Right ventricle myocardium inferior (tissue), 1 donor: ENCODE measurements around the gene OSBPL2. TPM values are rescaled to one million over a fixed set of nuclear protein-coding genes. Genes with fewer than 3 reads are reported as not detected.
A peak's percentile ranks its signal among the peaks of the same experiment; 100 is the strongest.

Experiments used
- ATAC-seq: fragments of 200-7000 bp; cut with Tn5 transposase; one replicate; pipeline ENCODE4 v1.9.1; 2020; ENCODE audit warnings: mild to moderate bottlenecking, moderate library complexity
- DNase-seq: peaks from one replicate; pipeline ENCODE4 v3.0.0; 2021; ENCODE audit errors: missing footprints
- intact Hi-C: fragments of 100-400 bp; cut with DNase I; formaldehyde crosslinking; loops from one replicate; pipeline ENCODE4 v1.11.0; 2022
- total RNA-seq: library from RNA; stranded (reverse); fragmentation: NEBNext Ultra II Directional; extraction: Animal tissue kit (Norgen Biotek cat#: 25700); gene quantifications from one replicate; pipeline ENCODE4 v1.2.1, GENCODE V29; 2021
- donor health status: DM: no; HTN: yes; CAD: no; lungs with severe emphysema.

OSBPL2 gene
- total RNA-seq, 1 donor from 2014 or later: 59.5 TPM

- ATAC-seq: no peak
- DNase-seq: no peak
- intact Hi-C loops: no loop called here
Observed at GRCh38 chr20:62287759-62288534, 49.6 kb downstream of the OSBPL2 start.

GRCh38 chr20:62288535-62289105 is 50.3 kb downstream of the OSBPL2 start:
- DNase-seq (no peak), ATAC-seq (no peak)
- intact Hi-C loops: no loop called here

- ATAC-seq (no peak), DNase-seq (no peak)
- intact Hi-C loops: no loop called here
Observed at GRCh38 chr20:62289131-62289530, 50.8 kb downstream of the OSBPL2 start.

GRCh38 chr20:62289898-62290297 is 51.6 kb downstream of the OSBPL2 start:
- no peak for DNase-seq
- ATAC-seq: no peak
- intact Hi-C loops: no loop called here

- DNase-seq (no peak), ATAC-seq (no peak)
- intact Hi-C loops: no loop called here
Observed at GRCh38 chr20:62291251-62292066, 53.1 kb downstream of the OSBPL2 start.

DNA sequence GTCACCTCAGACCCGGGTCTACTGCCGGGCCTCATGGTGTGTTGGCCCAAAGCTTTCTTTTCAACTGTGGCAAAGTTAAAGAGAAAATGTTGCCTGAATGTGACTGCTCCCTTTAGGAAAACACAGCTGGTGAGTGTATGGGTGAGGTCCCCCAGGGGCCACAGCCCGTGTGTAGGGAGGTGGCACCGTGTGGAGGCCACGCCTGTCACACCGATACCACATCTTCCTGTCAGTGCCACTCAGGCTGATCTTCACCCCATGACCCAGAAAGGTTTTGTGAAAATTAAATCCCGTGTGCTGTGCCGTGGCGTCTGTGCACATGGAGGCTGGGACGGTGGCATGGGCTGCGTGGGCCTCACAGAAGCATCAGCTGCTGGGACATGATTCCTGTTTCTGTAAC is 53.8 kb downstream of the OSBPL2 start:
- peak; percentile 39 for DNase-seq
- intact Hi-C loops: no loop called here
- no peak for ATAC-seq

DNA sequence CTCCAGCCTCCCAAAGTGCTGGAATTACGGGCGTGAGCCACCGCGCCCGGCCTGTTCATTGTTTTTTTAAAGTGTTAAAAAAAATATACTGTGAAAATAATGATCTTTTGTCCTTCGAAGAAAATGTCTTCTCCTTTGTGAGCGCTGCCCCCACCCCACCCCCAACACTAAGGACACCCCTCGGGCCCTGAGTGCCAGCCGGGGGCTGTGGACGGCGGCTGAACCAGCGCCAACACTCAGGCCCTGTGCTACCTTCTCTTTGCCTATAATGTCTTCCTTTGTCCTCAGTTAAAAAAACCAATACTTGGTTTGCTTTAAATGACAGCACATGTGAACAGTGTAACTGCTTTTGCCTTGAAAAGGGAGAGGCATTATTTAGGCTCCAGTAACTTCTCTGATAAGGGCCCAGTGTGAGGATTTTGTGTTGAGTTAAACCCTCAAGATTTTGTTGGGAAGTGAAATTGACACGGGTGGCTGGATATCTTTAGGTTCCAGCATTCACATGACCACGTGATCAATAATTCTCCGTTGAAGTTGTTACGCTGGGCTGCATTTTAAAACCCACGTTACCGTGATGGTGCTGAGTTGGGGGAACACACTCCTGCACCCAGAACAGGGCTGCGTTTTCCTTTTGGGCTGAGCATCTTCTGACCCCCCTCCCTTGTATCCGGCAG is 54.9 kb downstream of the OSBPL2 start:
- DNase-seq (no peak), ATAC-seq (no peak)
- intact Hi-C loops: no loop called here

GRCh38 chr20:62293946-62294345 is 55.6 kb downstream of the OSBPL2 start:
- DNase-seq (no peak), ATAC-seq (no peak)
- intact Hi-C loops: no loop called here

DNA sequence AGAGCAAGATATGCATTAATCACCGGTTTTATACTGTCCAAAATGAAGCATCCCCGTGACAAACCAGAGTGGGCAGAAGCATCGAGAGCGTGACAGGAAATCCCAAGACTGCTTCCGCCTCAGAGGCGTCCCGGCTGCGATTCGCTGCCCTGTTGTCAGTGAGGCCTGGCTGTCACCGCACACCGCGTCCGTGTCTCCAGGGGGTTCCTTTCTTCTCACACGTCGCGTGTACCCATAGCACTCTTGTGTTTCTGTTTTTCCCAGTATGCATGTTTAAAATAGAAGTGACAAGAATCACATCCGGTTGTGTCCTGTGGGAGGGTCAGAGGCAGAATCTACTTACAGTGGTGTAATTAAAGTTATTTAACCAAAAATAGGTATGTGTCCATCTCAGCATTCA is 56.2 kb downstream of the OSBPL2 start:
- intact Hi-C loops: no loop called here
- ATAC-seq: no peak

DNA sequence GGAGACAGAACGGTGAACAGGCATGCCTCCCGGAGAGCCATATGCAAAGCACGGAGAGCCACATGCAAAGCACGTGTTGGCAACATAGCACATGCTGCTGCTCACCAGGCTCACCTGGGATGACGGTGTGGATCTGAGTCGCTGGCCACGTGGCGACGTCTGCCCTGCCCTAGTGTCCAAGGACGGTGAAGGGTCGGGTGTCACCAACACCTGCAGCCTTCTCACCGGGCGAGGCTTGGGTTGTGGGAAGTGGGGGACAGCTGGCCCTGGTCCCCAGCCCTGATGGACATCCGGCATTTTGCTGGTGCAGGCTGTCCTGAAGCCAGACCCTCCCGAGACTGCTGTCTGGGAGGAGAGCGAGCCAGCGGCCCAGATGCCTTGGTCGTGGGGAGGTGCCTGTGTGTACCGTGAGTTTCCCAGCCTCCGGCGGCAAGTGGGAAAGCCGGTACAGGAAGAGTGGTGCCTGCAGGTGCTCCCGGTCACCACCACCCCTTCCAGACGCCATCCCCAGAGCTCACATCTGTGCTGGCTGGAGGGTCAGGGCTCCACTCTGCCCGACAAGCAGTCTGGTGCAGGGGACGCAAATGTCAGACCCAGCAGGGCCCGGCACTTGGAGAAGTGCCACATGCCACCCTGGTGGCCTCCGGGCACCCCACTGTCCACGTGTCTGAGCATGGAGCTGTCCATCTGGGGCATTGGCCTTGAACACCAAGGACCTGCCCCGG is 58.6 kb downstream of the OSBPL2 start:
- DNase-seq: peak; percentile 42
- intact Hi-C loops: no loop called here
- no peak for ATAC-seq

More for the DNA sequence above, 56.2 kb downstream of the OSBPL2 start:
- peak; percentile 50 for DNase-seq

GRCh38 chr20:62297449-62298227 is 59.3 kb downstream of the OSBPL2 start:
- intact Hi-C loops: no loop called here
- ATAC-seq: no peak
- DNase-seq: peak; percentile 53

GRCh38 chr20:62298577-62299249 is 60.4 kb downstream of the OSBPL2 start:
- intact Hi-C loops: no loop called here
- peak; percentile 64 for DNase-seq

DNA sequence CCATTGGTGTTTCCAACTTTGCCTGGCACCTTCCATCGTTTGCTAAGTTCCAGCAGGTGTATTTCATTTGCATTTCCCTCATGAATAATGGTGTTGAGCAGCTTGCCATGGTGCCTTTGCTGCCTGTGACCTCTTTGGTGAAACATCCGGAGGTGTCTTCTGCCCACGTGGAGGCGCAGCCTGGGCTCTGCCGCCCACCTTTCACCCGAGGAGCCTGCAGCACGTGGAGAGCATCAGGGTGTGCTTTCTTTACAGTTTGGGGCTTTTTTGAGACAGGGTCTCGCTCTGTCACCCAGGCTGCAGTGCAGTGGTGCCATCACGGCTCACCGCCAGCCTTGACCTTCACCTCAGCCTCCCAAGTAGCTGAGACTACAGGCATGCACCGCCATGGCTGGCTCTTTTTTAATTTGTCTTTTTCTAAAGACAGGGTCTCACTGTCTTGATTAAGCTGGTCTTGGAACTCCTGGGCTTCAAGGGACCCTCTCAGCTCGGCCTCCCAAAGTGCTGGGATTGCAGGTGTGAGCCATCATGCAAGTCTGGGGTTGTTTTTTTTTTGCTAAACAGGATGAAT is 61.4 kb downstream of the OSBPL2 start:
- peak; percentile 59 for DNase-seq
- intact Hi-C loops: loop anchor here (5.0 to 10.0 kb wide), 2 partner anchors 193 to 495 kb away; partner anchors contain the start of gene MRGBP
- no peak for ATAC-seq

More at GRCh38 chr20:62298577-62299249, 60.4 kb downstream of the OSBPL2 start:
- no peak for ATAC-seq

GRCh38 chr20:62300319-62300718 is 62.0 kb downstream of the OSBPL2 start:
- DNase-seq (peak; percentile 62), ATAC-seq (no peak)
- intact Hi-C loops: loop anchor here (5.0 to 10.0 kb wide), 2 partner anchors 192 to 494 kb away; partner anchors contain the start of gene MRGBP

GRCh38 chr20:62301111-62301668 is 62.9 kb downstream of the OSBPL2 start:
- intact Hi-C loops: loop anchor here (5.0 to 10.0 kb wide), 2 partner anchors 191 to 494 kb away; partner anchors contain the start of gene MRGBP
- ATAC-seq (no peak), DNase-seq (no peak)

DNA sequence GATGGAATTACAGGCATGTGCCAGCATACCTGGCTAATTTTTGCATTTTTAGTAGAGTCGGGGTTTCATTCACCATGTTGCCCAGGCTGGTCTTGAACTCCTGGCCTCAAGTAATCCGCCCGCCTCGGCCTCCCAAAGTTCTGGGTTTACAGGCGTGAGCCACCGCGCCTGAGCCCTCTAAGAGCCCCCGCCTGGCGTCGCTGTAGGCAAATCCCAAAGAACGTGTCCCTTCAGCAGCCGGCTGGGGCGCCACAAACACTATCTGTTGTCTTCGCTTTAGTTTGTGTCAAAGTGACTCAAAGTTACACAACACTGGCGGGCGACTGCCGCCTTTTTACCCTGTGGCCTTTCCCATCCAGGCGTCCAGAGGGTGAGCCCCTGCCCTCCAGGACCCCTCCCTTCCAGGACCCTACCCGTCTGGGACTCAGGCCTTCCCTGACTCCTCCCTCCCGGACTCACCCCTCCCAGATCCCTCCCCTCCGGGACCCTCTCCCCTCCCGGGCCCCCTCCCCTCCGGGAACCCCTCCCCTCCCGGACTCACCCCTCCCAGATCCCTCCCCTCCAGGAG is 63.5 kb downstream of the OSBPL2 start:
- peak; percentile 98 for DNase-seq
- peak; percentile 77 for ATAC-seq
- intact Hi-C loops: loop anchor here (1.0 to 10.0 kb wide), 4 partner anchors 80 to 493 kb away; partner anchors contain the start of genes CABLES2 and MRGBP
